Pancreas (tissue), 10 donors: ENCODE results near the gene RPTOR. TPM values are rescaled to one million over a fixed set of nuclear protein-coding genes. Genes with fewer than 3 reads are reported as not detected.

Experiments used
- ATAC-seq, 4 donors: fragments of 200-7000 bp; cut with Tn5 transposase; one replicate each; pipeline versions ENCODE4 v1.8.0 to v1.9.1; 2020; ENCODE audit warnings: mild to moderate bottlenecking in 4 of 4, moderate library complexity in 4 of 4
- DNase-seq, 6 donors: peaks; one replicate each; pipeline ENCODE4 v3.0.0-alpha.2; 2020
- FAIRE-seq: peaks from 2 replicates; lab custom pipeline; 2012; peaks lifted over from hg19 to GRCh38; lab: Jason Lieb, UNC
- H3K27ac ChIP-seq, 4 donors: fragments of 200-600 bp; sonication (generic); 1 replicate in 3 of 4; 2 replicates in 1 of 4; pipeline versions ENCODE4 v1.5.0 to v1.8.0; 2020
- H3K27me3 ChIP-seq, 4 donors: fragments of 200-600 bp; one replicate each; pipeline ENCODE4 v1.8.0; 2021
- H3K36me3 ChIP-seq, 3 donors: fragments of 200-600 bp; sonication (generic) in 1 of 3; one replicate each; pipeline versions ENCODE4 v1.5.0 to v1.8.0; 2020 to 2021
- H3K4me1 ChIP-seq, 3 donors: fragments of 200-600 bp; one replicate each; pipeline ENCODE4 v1.8.0; 2021
- H3K4me3 ChIP-seq, 4 donors: fragments of 200-600 bp; sonication (generic) in 2 of 4; one replicate each; pipeline versions ENCODE4 v1.5.0 to v1.8.0; 2020 to 2021
- H3K9me3 ChIP-seq, 4 donors: fragments of 200-600 bp; one replicate each; pipeline ENCODE4 v1.8.0; 2021
- CTCF ChIP-seq, 4 donors: fragments of 200-600 bp; sonication (generic) in 3 of 4; IDR thresholded peaks; one replicate each; pipeline versions ENCODE4 v1.5.0 to v1.8.0; 2021; ENCODE audit warnings: antibody characterized with exemption in 4 of 4
- WGBS, 2 donors: extraction: QIAGEN DNeasy Blood & Tissue Kit; methylation state at CpG; one replicate each; pipeline ENCODE4 v1.1.7; 2013; 5-methylcytosine and 5-hydroxymethylcytosine counted together
- intact Hi-C, 3 donors: fragments of 100-400 bp; cut with DNase I; formaldehyde crosslinking; loops; one replicate each; pipeline versions ENCODE4 v1.11.1 to v1.14.2; 2022
- polyA plus RNA-seq, 2 donors: library from polyadenylated mRNA; stranded (reverse); fragments of 200-250 nt; gene quantifications; one replicate each; pipeline ENCODE4 v1.2.3, GENCODE V29; 2013
- total RNA-seq, 6 donors: library from RNA; stranded (reverse); fragmentation: NEBNext Ultra II Directional in 4 of 6; extraction: Animal tissue kit (Norgen Biotek cat#: 25700) in 4 of 6; gene quantifications; one replicate each; pipeline versions ENCODE4 v1.2.1 to v1.2.4, GENCODE V29; 2021 to 2023
- donor health status: healthy with polysubstance abuse.
- donor health status: DM: no; HTN: no; CAD: no; lungs with moderate emphysema.
- donor health status: DM: no; HTN: no; CAD: no.
- donor health status: control.
- donor health status: control.
- donor health status: Bipolar disorder and iron deficiency.
- donor health status: DM: yes; HTN: yes; CAD: no.
- donor health status: DM: no; HTN: no; CAD: no.
- donor health status: DM: no; HTN: no; CAD: no.
- donor health status: DM: yes; HTN: yes; CAD: no.

The RPTOR gene
- total and polyA plus RNA-seq, 8 donors = 5.0 to 18.9 (median 13.2) TPM

DNA sequence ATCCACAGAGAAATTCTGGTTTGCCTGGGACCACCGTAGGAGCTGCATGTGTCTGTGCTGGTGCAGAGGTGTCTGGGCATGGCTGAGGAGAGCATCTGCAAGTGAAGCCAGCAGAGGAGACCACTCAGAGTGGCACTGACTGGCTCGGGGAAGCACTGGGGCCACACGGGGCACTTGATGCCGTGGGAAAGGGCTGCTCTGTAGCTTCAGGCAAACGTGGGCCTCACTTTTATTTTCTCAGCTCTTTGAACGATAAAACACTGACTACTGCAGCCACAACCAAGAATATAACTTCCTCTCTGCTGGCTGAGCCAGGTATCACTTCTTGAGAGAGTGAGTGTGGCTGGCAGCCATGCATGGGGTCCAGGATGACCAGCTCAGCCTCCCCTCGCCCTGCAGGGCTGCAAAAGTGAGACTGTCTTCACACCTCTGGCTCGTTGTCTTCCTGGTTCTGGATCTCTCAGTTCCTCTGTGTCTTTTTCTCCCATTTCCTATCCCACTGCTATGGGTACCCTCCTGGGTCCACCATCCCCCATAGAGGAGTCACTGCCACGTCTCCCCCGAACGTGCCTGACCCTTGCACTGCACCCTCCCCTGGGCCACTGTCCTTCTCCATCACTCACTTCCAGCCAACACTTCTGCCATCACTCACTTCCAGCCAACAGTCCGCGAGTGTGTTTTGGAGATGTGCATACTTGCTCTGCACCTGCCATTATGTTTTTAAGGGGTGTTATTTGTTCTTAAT, 245.6 kb downstream of the RPTOR start:
- ATAC-seq = no peak
- H3K4me3 ChIP-seq = no peak overlapping the region
- 81 to 86% methylated on average over 13 of the region's 13 CpGs for WGBS, 2 donors
- TF ChIP-seq CTCF (IDR thresholded peaks at IDR 0.05) = no peak
- no peaks in the 10 kb centered on the region for H3K27me3 ChIP-seq
- FAIRE-seq = no peak
- no peaks in the 10 kb centered on the region for H3K9me3 ChIP-seq
- peak in 1 of 6 donors; percentile 27 for DNase-seq
- no peaks in the 10 kb centered on the region for H3K4me1 ChIP-seq
- intact Hi-C loops = no loop called here
- H3K27ac ChIP-seq = no peak overlapping the region
- no peaks in the 10 kb centered on the region for H3K36me3 ChIP-seq

DNA sequence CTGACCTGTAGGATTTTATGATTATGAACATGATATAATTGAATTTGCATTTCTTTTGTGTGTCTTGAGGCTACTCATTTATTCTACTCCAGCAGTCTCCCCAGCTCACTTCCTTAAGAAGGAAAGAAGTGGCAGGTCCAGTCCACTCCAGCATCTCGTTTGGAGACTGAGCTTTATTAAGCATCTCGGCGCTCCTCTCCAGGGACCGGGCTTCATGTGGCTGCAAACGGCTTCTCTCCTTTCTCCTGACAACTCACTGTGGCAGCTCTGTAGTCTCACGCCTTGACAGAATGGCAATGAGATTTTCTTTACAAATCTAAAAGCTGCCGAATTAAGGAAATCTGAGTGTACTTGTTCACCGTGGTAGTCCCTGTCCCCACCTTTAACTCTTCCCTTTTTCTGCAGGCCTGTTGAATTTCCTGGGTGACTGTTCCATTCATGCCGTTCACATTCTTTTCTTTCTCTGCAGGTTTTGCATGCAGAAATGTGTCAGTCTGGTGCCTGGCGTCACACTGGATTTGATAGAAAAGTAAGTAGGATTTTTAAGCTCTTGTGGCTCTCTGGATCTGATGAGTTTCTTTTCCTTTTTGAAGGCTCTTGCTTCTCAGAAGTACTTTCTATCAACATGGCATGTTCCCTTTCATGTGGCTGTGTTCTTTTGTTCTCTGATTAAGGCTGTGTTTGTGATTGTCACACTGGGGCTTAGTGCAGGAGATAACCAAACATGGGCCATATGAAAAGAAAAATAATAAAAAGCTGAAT, 246.5 kb downstream of the RPTOR start:
- ATAC-seq = no peak
- no peaks in the 10 kb centered on the region for H3K27me3 ChIP-seq
- H3K27ac ChIP-seq = no peak overlapping the region
- no peak for FAIRE-seq
- intact Hi-C loops = no loop called here
- no peaks in the 10 kb centered on the region for H3K4me1 ChIP-seq
- WGBS, 2 donors = 84 to 85% methylated on average over 10 of the region's 10 CpGs
- no peaks in the 10 kb centered on the region for H3K36me3 ChIP-seq
- DNase-seq = peak in 1 of 6 donors; percentile 2
- H3K9me3 ChIP-seq = no peaks in the 10 kb centered on the region
- no peak overlapping the region for H3K4me3 ChIP-seq
- no peak for TF ChIP-seq CTCF (IDR thresholded peaks at IDR 0.05)

GRCh38 chr17:80791758-80792284, 247.2 kb downstream of the RPTOR start:
- DNase-seq (peak in 1 of 6 donors; percentile 34), FAIRE-seq (no peak), ATAC-seq (peak in 3 of 4 donors; percentile 39 to 62 (median 53))
- intact Hi-C loops = no loop called here
- TF ChIP-seq CTCF (IDR thresholded peaks at IDR 0.05) = no peak
- Histone ChIP-seq H3K27ac (peak overlapping the region in 1 of 4 donors; percentile 13), H3K4me3 (no peak overlapping the region), H3K4me1 (no peaks in the 10 kb centered on the region), H3K36me3 (no peaks in the 10 kb centered on the region), H3K9me3 (no peaks in the 10 kb centered on the region), H3K27me3 (no peaks in the 10 kb centered on the region)
- WGBS, 2 donors = 82 to 90% methylated on average over 11 of the region's 11 CpGs

DNA sequence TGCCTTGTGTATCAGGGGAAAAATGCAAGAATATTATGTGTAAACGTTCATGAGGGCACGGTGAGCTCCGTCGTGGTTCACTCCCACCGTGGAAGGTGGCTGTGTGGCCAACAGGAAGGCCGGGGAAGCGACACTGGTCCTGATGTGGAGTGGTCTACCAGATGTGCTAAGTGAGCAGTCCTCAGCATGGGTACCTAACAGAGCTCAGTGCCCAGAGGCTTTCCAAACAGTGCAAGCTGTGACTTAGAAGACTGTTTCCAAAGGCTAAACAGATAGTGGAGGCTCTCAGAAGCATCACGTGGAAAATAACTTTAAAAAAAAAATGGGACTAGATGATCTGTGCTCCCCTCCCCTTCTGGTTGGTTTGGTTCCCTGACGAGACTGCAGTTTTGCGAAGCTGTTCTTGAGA, 247.7 kb downstream of the RPTOR start:
- Histone ChIP-seq H3K36me3 (no peaks in the 10 kb centered on the region), H3K4me1 (no peaks in the 10 kb centered on the region), H3K27me3 (no peaks in the 10 kb centered on the region), H3K4me3 (no peak overlapping the region), H3K9me3 (no peaks in the 10 kb centered on the region), H3K27ac (peak overlapping the region in 1 of 4 donors; percentile 13)
- peak in 1 of 6 donors; percentile 20 for DNase-seq
- peak in 1 of 4 donors; percentile 36 for ATAC-seq
- FAIRE-seq = no peak
- TF ChIP-seq CTCF (IDR thresholded peaks at IDR 0.05) = no peak
- intact Hi-C loops = no loop called here
- 84 to 85% methylated on average over 10 of the region's 10 CpGs for WGBS, 2 donors
